HT-29 (cell line): ENCODE data around the gene MBD3L4. TPM values are rescaled to one million over a fixed set of nuclear protein-coding genes. Genes with fewer than 3 reads are reported as not detected.
"Not testable (repeated sequence)": the region's sequence is repeated elsewhere in the genome, so short reads cannot be mapped to it uniquely, and the experiment has no call there.

Experiments used
- DNase-seq: peaks from one replicate; pipeline ENCODE4 v3.0.0-alpha.2; 2015; ENCODE audit warnings: low spot score
- total RNA-seq: library from RNA; depleted of rRNA; stranded (reverse); fragments of >200 nt; shearing (Covaris generic); gene quantifications from 2 replicates; pipeline ENCODE4 v1.2.3, GENCODE V29; 2014; rRNA removed

The MBD3L4 gene
- total RNA-seq = not detected in 2 replicates

- not testable (repeated sequence) for DNase-seq
Measured at GRCh38 chr19:7040079-7040478, at the start of gene MBD3L4. Gene MBD3L4, minus strand, starts transcription at chr19:7040179. Its CDS starts 35 bp downstream, at chr19:7040144.

GRCh38 chr19:7088999-7089398 is 49.0 kb upstream of the MBD3L4 start:
- DNase-seq = no peak

GRCh38 chr19:7083076-7083956 is 43.3 kb upstream of the MBD3L4 start:
- DNase-seq = no peak

GRCh38 chr19:7078008-7078407 is 38.0 kb upstream of the MBD3L4 start:
- DNase-seq = no peak

- no peak for DNase-seq
Measured at GRCh38 chr19:7076151-7076550, 36.2 kb upstream of the MBD3L4 start.

GRCh38 chr19:7074705-7075282 is 34.8 kb upstream of the MBD3L4 start:
- no peak for DNase-seq

GRCh38 chr19:7072541-7072940 is 32.6 kb upstream of the MBD3L4 start:
- no peak for DNase-seq

- no peak for DNase-seq
Measured at GRCh38 chr19:7069904-7070226, 29.9 kb upstream of the MBD3L4 start.

- peak; percentile 95 for DNase-seq
Measured at GRCh38 chr19:7069042-7069903, 29.3 kb upstream of the MBD3L4 start, which contains the start of gene ZNF557. Gene ZNF557, plus strand, starts transcription at chr19:7069703. Its CDS starts 5,372 bp downstream, at chr19:7075075.

GRCh38 chr19:7068599-7068998 is 28.6 kb upstream of the MBD3L4 start:
- no peak for DNase-seq

- DNase-seq = no peak
Measured at GRCh38 chr19:7067716-7068115, 27.7 kb upstream of the MBD3L4 start.

GRCh38 chr19:7067122-7067521 is 27.1 kb upstream of the MBD3L4 start:
- DNase-seq = not testable (repeated sequence)

GRCh38 chr19:7063764-7064418 is 23.9 kb upstream of the MBD3L4 start:
- no peak for DNase-seq

GRCh38 chr19:7063339-7063738 is 23.4 kb upstream of the MBD3L4 start:
- DNase-seq = no peak

GRCh38 chr19:7059977-7060376 is 20.0 kb upstream of the MBD3L4 start:
- not testable (repeated sequence) for DNase-seq

GRCh38 chr19:7058576-7058975 is 18.6 kb upstream of the MBD3L4 start, which contains the start of gene MBD3L3:
Gene MBD3L3, minus strand, starts transcription at chr19:7058676. Its CDS starts 71 bp downstream, at chr19:7058605.
- not testable (repeated sequence) for DNase-seq

GRCh38 chr19:7056371-7056770 is 16.4 kb upstream of the MBD3L4 start:
- not testable (repeated sequence) for DNase-seq

GRCh38 chr19:7055679-7056078 is 15.7 kb upstream of the MBD3L4 start:
- DNase-seq = not testable (repeated sequence)

GRCh38 chr19:7054635-7055368 is 14.8 kb upstream of the MBD3L4 start:
- DNase-seq = not testable (repeated sequence)

- DNase-seq = not testable (repeated sequence)
Measured at GRCh38 chr19:7052896-7053295, 12.9 kb upstream of the MBD3L4 start.

- not testable (repeated sequence) for DNase-seq
Measured at GRCh38 chr19:7051421-7051820, 11.4 kb upstream of the MBD3L4 start.
